M059J (cell line): Measurements from ENCODE around the gene FADS3. TPM values are rescaled to one million over a fixed set of nuclear protein-coding genes. Genes with fewer than 3 reads are reported as not detected.
A peak's percentile ranks its signal among the peaks of the same experiment; 100 is the strongest.
"Not testable (repeated sequence)": the region's sequence is repeated elsewhere in the genome, so short reads cannot be mapped to it uniquely, and the experiment has no call there.

Source experiments
- DNase-seq: peaks from one replicate; pipeline ENCODE4 v3.0.0-alpha.2; 2012; ENCODE audit warnings: low read depth
- total RNA-seq: library from RNA; depleted of rRNA; stranded (reverse); fragments of >200 nt; shearing (Covaris generic); gene quantifications from 2 replicates; pipeline ENCODE4 v1.2.3, GENCODE V29; 2014

FADS3 gene
- total RNA-seq, 1 experiment from 2014 or later, result 82.9 TPM

DNA sequence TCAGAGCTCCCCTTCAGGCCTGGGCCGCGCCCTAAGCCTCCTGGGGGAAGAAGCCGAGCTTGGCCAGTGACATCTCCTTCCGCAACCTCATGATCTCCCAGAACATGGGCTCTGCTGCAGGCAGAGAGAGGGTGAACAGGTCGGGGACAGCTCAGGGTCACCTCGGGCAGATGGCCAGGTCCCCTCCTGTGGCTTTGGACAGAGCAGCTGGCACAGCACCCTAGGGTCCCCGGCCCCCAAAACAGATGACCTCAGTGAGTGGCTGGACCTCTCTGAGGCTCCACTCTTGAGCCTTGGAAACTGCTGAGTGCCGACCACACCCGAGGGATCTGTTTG lies 6.9 kb upstream of the FADS3 start:
- DNase-seq, result no peak

DNA sequence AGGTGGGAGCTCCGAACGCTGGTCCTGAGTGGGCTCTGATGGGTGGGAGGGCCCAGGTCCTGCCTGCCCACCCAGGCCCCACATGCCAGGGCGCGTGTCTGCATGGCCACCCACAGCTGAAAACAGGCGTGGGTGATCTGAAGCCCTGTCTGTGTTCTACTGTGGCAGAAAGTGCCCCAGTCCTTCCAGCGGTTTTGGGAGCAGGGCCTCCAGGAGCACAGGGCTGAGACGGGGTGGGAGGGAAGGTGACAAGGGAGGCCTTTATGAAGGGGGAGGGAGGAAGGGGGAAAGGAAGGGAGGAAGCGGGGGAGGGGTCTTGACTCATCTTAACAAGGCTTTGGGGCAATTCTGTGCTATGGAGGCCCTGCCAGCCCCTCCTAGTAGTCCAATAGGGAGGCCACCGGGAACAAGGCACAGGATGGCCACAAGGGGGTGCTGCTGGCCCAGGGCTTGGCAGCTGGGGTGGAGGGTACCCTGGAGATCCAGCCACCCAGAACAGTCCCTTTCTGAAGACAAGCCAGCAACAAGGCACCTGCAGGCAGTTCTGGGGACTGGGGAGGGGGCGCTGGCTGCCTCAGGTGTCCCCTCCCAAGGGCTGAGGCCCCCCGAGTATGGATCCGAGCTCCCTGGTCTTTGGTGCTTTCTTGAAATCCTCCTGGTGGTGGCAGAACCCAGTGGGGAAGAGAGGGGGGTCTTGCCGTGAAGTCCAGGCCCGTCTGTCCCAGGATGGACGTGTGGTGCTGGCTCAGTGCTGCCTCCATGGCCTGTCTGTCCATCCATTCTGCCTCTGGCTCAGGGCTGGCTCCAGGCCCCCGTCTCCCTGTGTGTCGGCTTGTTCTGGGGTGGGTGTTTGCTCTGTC lies 6.3 kb upstream of the FADS3 start:
- peak; percentile 53 for DNase-seq

- no peak for DNase-seq
These were observed 5.5 kb upstream of the FADS3 start for GRCh38 chr11:61896665-61897386.

- no peak for DNase-seq
These were observed 4.3 kb upstream of the FADS3 start for GRCh38 chr11:61895718-61896059.

DNA sequence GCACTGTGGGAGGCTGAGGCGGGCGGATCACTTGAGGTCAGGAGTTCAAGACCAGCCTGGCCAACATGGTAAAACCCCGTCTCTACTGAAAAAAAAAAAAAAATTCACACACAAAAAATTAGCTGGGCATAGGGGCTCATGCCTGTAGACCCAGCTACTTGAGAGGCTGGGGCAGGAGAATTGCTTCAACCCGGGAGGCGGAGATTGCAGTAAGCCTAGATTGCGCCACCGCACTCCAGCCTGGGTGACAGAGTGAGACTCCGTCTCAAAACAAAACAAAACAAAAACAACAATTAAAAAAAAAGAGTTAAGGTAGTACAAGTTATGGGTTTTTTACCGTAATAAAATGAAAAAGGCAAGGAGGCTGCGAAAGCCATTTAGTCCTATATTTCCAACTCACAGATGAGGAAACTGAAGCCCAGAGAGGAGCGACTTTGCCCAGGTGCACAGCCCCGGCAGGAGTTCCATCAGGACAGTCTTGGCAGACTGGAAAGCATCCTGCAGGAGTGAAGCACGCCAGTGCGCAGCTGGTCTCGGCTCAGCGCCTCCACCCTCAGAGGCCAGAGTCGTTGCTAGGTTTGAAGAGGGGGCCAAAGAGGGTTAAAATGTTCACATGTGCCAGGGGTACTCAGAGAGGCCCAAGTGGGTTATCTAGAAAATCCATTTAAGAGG lies 3.8 kb upstream of the FADS3 start:
- DNase-seq, result no peak

GRCh38 chr11:61893981-61894380 lies 2.6 kb upstream of the FADS3 start:
- peak; percentile 78 for DNase-seq

- DNase-seq, result no peak
These were observed 683 bp upstream of the FADS3 start for GRCh38 chr11:61892085-61892370.

- peak; percentile 86 for DNase-seq
These were observed 615 bp downstream of the FADS3 start for GRCh38 chr11:61890529-61891330.

- no peak for DNase-seq
These were observed 1.5 kb downstream of the FADS3 start for GRCh38 chr11:61889831-61890230.

DNA sequence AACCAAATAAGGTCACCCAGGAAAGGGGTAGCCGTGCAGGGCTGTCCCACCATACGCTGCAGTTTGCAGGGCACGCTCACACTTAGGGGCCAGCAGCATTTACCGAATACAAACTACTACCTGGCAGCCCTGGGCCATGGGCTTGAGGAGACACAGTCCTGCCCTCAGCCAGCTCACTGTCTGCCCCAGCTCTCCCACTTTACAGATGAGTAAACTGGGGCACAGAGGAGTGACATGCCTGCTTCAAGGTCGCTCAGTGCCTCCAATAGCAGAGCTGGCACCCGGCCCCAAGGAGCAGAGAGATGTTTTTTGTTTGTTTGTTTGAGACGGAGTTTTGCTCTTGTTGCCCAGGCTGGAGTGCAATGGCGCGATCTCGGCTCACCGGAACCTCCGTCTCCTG lies 2.8 kb downstream of the FADS3 start:
- DNase-seq, result no peak

GRCh38 chr11:61887839-61888494 lies 3.4 kb downstream of the FADS3 start:
- DNase-seq, result peak; percentile 100

DNA sequence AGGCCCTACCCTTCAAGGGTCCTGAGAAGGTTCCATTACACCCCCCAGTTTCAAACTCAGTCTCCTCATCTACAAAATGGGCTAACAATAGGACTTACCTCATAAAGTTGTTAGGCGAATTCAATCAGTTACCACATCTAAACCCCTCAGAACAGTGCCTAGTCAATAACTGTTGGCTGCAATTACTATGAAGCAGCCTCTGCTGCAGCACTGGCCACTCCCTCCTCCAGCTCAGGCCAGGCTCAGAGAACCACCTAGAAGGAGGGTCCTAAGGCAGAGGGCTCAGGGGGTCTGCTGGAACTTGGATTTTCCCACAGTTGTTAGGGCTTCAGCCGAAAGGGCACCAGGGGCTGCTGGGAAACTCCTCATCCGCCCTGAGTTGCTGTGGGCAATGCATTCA lies 4.7 kb downstream of the FADS3 start:
- no peak for DNase-seq

DNA sequence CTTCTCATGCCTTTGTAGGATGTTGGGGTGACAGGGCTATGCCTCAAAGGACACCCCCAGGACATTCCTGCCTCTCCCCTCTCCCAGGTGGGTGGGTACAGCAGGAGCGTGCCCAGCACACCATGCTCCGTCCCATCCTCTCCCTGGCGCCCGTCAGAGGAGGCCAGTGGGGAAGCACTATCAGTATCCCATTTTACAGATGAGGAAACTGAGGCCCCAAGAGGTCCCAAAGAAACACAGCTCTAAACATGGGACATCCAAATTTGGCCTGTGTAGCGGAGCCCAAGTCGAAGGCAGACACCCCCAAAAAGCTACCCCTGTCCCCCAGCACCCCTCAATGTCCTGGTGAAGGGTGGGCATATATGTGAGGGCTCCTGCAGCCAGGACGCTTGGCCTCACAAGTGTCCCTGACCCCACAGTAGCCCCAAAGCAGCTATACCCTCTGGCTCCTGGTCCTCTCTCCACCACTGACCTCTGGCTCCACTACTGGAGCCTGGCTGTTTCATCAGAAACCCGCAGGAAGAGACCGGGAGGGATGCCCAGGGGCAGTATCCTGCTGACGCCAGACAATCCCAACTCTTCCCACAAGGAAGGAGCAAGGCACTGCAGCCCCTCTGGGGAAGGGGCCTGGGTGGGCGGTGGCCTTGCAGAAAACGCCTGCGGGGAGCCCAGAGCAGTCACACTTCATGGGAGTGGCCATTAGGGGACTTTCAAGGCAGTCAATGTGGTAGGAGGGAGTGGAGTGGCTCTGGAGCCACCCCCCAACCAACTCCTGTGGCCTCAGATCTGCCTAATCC lies 5.4 kb downstream of the FADS3 start:
- no peak for DNase-seq

DNA sequence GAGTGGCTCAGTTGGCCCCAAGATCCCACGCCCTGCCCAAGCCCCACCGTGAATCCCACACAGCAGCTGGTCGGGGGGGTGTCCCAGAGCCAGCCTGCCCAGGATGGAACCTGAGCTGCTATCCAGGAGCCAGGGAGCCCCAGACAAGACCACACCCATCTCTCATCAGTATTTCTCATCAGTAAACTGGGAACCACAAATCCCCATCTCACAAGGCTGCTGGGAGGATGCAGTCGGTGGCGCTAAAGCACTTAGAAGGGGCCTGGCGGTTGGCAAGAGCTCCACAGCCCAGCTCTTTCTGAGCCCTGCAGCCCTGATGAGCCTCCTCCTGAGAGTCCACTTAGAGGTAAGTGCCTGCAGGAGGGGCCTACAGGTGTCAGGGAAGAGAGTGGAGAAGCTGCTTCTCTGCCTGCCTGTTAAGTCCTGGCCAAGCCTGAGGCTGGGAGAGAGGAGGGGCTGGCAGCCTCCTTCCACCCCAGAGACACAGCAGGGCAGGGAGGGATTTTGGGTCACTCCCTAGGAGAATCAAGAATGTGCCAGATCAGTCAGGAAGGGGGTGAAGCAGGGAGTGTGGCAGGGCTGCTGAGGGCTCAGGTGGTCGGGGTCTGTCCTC lies 6.1 kb downstream of the FADS3 start:
- peak; percentile 46 for DNase-seq

DNA sequence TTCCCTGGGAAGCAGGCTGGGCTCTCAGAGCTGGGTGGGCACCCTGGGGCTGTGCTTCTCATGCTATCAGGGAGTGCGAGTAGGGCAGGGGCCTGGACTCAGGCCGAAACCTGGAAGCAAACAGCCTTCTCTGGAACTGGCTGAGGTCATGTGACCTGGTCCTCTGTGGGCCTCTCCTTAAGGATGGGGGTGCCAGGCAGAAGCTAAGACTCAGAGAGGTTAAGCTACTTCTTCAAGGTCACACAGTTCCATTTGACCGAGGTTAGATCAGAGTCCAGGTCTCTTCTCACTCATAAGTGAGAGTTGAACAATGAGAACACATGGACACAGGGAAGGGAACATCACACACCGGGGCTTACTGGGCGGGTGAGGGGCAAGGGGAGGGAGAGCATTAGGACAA lies 7.4 kb downstream of the FADS3 start:
- DNase-seq, result no peak

- DNase-seq, result no peak
These were observed 8.0 kb downstream of the FADS3 start for GRCh38 chr11:61883327-61883726.

DNA sequence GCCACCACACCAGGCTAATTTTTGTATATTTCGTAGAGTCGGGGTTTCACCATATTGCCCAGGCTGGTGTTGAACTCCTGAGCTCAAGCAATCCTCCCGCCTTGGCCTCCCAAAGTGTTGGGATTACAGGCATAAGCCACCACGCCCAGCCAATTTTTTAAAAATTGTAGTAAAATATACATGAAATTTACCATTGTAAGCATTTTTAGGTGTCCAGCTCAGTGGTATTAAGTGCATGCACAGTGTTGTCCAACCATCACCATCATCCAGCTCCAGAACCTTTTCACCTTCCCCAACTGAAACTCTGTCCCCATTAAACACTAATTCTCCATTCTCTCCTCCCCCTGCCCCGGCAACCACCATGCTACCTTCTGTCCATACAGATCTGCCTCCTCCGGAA lies 8.5 kb downstream of the FADS3 start:
- DNase-seq, result no peak

GRCh38 chr11:61882267-61882666 lies 9.1 kb downstream of the FADS3 start:
- DNase-seq, result not testable (repeated sequence)

DNA sequence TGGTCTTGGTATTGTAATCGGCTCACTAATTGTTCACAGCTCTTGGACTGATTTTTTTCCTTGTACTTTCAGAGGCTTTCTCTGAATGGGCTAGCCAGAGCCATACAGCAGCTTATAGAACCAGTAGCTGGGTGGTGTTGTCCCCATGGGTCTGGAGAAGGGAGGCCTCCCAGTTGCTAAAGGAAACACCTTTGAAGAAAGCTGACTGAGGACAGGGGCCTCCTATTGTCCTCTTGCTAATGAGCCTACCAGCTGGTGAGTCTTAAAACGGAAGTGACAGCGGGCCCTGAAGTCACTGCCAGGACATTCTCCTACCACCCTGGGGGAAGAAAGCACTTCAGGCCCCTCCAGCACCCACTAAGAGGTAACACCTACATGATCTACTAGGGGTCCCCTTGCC lies 9.9 kb downstream of the FADS3 start:
- no peak for DNase-seq

DNA sequence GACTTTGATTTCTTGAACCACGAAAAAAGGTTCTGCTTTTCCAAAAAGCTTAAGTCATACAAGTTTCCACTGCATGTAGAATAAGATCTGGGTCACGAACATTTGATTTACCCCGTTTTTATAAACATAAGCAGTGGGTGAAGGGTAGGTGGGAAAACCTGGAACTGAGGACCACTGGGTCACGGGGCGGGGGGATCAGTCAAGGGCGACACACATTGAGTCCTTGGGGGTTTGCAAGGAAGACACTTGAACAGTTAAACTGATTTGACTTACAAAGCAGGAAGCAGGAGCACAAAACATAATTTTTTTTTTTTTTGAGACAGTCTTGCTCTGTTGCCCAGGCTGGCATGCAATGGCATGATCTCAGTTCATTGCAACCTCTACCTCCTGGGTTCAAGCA lies 10.9 kb downstream of the FADS3 start:
- no peak for DNase-seq

GRCh38 chr11:61880031-61880430 lies 11.3 kb downstream of the FADS3 start:
- DNase-seq, result no peak
